NCI-H2171 (cell line): Measurements from ENCODE around the gene COX8A.
"Not testable (repeated sequence)": the region's sequence is repeated elsewhere in the genome, so short reads cannot be mapped to it uniquely, and the experiment has no call there.

Source experiments
- DNase-seq: peaks from one replicate; lab custom pipeline; 2025; lab: John Stamatoyannopoulos, UW

The COX8A gene, protein sequence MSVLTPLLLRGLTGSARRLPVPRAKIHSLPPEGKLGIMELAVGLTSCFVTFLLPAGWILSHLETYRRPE

GRCh38 chr11:63974259-63975143 is at the start of gene COX8A:
Gene COX8A (plus strand): TSS chr11:63974620. CDS start chr11:63974681, 61 bp downstream.
- peak; percentile 100 for DNase-seq

DNA sequence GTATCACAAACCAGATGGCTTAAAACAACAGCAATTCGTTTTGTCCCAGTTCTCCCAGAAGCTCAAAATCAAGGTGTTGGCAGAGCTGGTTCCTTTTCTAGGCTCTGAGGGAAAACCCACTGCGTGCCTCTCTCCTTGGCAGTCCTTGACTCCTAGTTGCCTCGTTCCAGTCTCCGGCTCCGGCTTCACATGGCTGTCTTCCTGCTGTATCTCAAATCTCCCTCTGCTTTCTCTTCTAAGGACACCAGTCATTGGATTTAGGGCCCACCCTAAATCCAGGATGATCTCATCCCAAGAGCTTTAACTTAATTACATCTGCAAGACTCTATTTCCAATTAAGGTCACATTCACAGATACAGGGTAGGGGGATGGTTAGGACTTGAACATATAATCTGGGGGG is 44.8 kb upstream of the COX8A start:
- DNase-seq = no peak

DNA sequence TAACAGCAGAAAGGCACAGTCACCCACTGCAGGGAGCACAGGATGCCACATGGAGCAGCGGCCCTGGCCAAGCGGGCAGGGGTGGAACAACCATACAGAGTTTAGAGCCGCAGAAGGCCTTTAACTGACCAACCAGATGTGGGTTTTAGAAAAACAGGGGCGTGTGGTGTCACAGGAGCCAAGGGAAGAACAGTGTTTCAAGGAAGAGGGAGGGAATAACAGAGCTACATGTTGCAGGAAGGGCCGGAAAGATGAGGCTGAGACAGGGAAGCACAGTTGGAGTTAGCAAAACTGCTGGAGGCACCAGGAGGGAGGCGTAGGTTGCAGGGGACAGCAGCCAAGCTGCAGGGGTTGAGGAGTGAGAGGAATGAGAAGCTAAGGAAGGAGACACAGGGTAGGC is 43.4 kb upstream of the COX8A start:
- no peak for DNase-seq

GRCh38 chr11:63931876-63932275 is 42.5 kb upstream of the COX8A start:
- DNase-seq = no peak

DNA sequence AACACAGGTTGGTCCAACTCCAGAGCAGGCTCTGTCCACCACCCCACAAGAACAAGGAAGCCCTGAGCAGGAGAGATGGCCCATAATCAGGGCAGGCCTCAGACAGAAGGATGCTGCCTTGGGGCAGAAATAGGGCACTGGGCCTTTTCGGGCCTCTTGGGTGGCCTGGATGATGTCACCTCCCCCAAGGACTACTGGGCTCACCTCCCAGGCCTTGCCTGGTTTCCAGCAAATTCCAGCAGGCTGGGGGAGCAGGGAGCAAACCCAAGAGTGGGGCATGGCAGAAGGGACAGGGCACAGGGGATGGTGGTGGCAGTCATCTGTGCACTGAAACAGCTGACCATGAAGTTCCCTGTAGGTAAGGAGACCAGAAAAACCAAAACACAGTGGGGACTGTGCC is 41.0 kb upstream of the COX8A start:
- no peak for DNase-seq

DNA sequence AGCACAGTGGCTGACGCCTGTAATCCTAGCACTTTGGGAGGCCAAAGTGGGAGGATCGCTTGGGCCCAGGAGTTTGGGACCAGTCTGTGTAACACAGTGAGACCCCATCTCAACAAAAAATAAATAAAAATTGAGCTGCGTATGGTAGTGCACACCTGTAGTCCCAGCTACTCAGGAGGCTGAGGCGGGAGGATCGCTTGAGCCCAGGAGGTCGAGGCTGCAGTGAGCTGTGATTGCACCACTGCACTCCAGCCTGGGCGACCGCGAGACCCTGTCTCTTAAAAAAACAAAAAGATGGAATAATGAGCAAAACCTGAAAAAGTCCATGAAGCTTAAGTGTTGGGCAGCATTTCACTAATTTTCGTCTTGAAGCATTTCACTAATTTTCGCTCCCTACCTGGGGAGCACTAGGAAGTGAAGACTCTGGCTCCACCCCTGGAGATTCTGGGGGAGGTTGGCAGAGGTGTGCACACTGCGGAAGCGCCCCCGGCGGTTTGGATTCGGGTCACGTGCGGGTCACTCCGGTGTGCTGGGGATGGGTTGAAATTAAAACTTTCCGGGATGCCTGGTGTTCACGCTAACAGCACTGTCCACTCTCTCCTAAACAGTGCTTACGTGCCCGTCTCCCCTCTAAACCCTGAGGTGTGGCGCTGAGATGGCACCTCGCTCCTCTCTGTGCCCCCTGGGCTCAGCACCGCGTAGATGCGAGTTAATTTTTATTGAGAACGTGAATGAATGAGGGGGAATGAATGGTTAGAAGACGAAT is 36.5 kb upstream of the COX8A start:
- peak; percentile 48 for DNase-seq

- peak; percentile 98 for DNase-seq
Measured at GRCh38 chr11:63938479-63939396, 35.7 kb upstream of the COX8A start, which contains the start of gene NAA40. Gene NAA40 (plus strand): TSS chr11:63939002. CDS start chr11:63939097, 95 bp downstream.

DNA sequence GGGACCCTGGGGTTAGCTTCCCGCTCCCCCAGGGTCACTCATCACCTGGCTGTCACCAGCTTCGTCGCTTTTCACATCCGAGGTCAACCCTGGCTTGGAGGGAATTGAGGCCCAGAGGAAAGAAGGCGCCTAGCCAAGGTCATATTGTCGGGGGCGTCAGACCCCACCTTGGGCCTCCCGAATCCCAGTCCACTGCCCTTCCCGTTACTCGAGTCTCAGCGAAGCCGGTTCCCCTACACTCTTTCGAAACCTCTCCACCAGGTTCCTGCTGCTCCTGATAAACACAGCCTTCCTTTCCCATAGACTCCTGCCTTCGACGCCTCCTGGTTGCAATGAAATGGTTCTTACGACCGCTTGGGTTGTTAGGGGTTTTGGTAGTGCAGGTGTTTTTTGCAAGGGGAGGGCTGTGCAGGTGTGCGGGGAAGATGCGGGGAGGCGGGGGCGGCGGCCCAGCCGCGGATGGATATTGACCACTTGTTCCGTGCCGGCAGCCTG is 35.0 kb upstream of the COX8A start:
- no peak for DNase-seq

DNA sequence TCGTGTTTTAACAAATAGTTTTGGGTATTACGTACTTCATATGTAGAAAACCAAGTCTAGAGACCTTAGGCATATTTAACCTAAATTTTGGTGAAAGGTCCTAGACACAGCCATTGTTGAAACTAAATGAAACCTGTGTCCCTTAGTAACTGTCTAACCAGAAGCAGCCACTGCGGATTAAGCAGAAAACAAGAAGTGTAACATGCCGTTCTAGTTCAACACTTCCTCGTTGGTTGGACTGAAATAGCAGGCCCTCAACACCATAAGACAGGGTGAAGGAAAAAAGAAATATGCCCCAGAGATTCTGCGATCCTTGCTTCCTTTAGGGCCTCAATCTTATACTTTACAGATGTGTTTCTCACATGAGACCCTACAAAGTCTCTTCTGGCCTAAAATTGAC is 33.6 kb upstream of the COX8A start:
- DNase-seq = no peak

DNA sequence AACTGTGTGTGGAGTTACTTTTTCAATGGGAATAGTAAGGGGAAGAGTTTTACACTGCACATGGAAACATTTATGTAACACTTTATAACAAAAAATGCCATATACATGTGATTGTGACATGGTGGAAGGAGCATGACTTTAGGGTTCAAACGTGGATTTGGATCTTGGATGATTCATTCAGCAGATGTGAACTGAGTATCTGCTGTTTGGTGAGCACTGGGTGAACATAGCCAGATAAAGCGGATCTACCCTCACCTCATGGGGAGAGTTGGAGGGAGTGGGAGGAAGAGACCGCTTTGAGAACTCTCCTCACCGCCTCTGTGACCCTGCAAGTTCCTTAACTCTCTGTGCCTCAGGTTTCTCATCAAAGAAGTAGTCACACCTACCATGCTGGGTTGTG is 32.5 kb upstream of the COX8A start:
- DNase-seq = no peak

DNA sequence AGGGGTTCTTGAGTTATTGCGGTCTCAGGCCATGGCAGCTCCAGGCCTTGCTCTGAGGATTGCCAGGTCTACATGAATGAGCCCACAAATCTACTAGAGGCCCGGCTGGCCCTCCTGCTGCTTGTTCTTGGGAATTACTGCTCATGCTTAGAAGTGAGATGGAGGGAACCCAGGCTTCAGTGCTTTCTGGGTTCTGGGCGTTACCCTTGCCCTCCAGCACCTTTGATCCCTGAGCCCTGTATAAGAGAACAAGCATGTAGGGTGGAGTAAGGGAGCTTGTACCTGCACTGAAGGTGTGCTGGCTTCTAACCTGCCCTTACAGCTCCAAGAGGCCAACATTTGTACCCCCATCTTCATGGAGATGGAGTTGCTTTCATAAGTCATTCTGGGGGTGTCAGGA is 31.6 kb upstream of the COX8A start:
- DNase-seq = no peak

DNA sequence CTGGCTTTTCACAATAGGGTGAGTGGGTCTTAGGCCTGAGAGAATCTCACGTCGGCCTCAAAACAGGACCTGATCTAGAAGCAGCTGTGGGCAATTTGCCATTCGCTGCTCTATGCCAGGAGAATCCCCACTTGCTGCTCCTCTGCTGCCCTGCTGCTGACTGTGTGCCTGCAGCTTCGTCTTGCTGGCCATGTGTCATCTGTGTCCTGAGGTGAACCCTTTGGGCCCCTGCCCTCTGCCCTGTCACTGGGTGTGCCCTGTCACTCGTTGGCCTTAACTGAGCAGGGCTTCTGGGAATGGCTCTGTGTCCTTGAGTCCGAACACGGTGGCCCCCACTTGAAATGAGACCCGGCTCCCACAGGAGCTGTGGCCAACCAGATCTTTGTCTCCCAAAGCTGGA is 29.4 kb upstream of the COX8A start:
- no peak for DNase-seq

DNA sequence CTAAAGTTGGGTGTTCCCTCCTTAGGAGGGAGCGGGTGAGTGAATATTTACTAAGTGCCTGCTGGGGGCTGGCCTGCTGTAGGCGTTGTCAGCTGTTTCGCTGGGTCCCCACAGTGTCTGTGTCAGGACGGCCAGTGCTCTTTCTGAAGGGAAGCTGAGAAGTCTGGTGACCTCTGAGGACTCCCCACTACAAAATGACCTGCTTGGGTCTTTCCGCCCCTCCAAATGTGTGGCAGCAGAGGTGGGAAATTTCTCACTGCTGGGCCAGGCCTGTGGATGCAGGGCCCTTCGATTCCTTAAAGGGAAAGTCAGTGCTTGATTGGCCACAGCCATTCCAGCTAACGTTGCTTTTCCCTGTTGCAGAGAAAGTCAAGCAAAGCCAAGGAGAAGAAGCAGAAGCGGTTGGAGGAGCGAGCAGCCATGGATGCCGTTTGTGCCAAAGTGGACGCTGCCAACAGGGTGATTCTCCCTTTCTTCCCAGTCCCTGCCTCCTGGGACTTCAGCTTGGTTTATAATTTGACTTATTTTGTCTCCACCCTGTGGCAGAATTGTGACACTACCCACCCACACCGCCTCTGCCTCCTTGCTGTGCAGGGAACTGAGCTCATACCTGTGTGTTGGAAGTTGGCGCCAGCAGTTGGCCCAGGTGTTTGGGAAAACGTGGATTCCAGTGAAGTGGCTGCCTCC is 28.8 kb upstream of the COX8A start:
- peak; percentile 78 for DNase-seq

GRCh38 chr11:63951779-63952536 is 22.5 kb upstream of the COX8A start:
- DNase-seq = no peak

DNA sequence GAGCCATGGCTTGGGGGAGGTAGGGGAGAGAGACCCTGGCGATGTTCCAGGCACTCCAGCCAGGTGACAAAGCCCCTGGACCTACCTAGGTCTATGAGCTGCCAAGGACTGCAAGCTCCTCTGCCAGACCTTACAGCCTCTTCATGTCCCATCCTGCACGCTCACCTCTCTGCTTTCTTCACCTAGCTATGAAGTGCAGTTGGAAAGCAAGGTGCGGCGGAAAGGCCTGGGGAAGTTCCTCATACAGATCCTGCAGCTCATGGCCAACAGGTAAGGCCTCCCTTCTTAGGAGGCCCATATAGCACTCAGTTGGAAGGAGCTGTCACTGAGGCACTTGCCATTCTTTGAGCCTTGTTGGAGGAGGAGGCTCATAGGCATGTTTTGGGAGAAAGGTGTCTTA is 21.9 kb upstream of the COX8A start:
- no peak for DNase-seq

- DNase-seq = peak; percentile 27
Measured at GRCh38 chr11:63958008-63958407, 16.4 kb upstream of the COX8A start.

GRCh38 chr11:63961608-63962412 is 12.6 kb upstream of the COX8A start:
- peak; percentile 44 for DNase-seq

GRCh38 chr11:63963895-63964294 is 10.5 kb upstream of the COX8A start:
- DNase-seq = not testable (repeated sequence)

GRCh38 chr11:63966444-63966843 is 8.0 kb upstream of the COX8A start:
- no peak for DNase-seq
